ENCODE data around the gene FBXO44. TPM values are rescaled to one million over a fixed set of nuclear protein-coding genes. Genes with fewer than 3 reads are reported as not detected.

The FBXO44 gene
- total RNA-seq, 4 donors from 2014 or later = 11.2 to 43.7 (median 15.0) TPM

GRCh38 chr1:11645670-11646265 lies 8.9 kb upstream of the FBXO44 start:
- peak; percentile 67 to 90 (median 87) for DNase-seq
- Histone ChIP-seq H3K9me3 (no peaks in the 10 kb centered on the region), H3K27ac (no peak overlapping the region), H3K4me3 (no peak overlapping the region), H3K36me3 (no peaks in the 10 kb centered on the region), H3K27me3 (peaks cover 0 to 8% of the 10 kb centered on the region in 2 donors), H3K4me1 (peaks cover 3 to 24% (median 12%) of the 10 kb centered on the region in 4 donors)
- peak; percentile 36 to 75 (median 64) for TF ChIP-seq CTCF (IDR thresholded peaks at IDR 0.05)
- TF ChIP-seq POLR2A (IDR thresholded peaks at IDR 0.05) = no peak

DNA sequence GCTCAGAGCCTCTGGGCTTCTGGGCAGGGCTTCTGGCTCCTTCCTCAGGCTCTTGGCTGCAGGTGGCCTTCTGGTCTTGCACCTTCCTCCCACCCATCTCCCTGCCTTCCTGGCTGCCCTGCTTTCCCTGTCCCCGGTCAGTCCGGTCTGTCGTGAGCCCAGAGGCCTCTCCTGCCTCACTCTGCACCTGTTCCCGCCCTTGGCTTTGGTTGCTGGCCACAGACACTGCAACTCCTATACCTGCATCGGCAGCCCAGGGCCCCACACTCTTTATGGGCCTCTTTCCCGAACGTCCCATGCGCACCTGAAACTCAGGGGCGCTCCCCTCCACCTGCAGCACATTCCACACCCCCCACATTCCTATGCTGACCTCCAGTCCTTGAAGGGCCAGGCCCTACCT lies 8.4 kb upstream of the FBXO44 start:
- Histone ChIP-seq H3K27ac (no peak overlapping the region), H3K36me3 (no peaks in the 10 kb centered on the region), H3K4me3 (no peak overlapping the region), H3K27me3 (peaks cover 0 to 8% of the 10 kb centered on the region in 2 donors), H3K9me3 (no peaks in the 10 kb centered on the region), H3K4me1 (peaks cover 4 to 25% (median 14%) of the 10 kb centered on the region in 4 donors)
- TF ChIP-seq CTCF (IDR thresholded peaks at IDR 0.05) (no peak), POLR2A (IDR thresholded peaks at IDR 0.05) (no peak)
- DNase-seq = no peak

- DNase-seq = no peak
- Histone ChIP-seq H3K36me3 (no peaks in the 10 kb centered on the region), H3K27ac (no peak overlapping the region), H3K9me3 (no peaks in the 10 kb centered on the region), H3K4me1 (peaks cover 4 to 25% (median 14%) of the 10 kb centered on the region in 4 donors), H3K27me3 (peaks cover 0 to 8% of the 10 kb centered on the region in 2 donors), H3K4me3 (no peak overlapping the region)
- TF ChIP-seq CTCF (IDR thresholded peaks at IDR 0.05) (no peak), POLR2A (IDR thresholded peaks at IDR 0.05) (no peak)
These were observed 7.3 kb upstream of the FBXO44 start for GRCh38 chr1:11647333-11647732.

DNA sequence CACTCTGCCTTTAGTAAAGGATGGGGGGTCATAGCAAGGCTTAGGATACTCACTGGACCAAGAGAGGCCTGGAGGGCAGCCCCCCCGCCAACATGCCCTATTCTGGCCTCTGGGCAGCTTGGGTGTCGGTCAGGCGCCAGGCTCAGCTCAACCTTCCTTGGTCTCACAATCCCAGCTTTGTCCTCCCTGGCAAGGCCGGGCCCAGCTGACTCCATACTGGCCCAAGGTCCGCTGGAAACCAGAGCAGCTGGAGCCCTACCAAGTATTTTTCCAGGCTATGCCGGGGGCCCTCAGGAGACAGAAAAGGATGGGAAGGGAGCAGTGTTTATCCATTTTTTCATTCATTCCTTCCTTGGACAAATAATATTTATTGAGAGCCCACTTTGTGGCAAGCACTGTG lies 6.6 kb upstream of the FBXO44 start:
- no peak for TF ChIP-seq CTCF (IDR thresholded peaks at IDR 0.05)
- no peak for TF ChIP-seq POLR2A (IDR thresholded peaks at IDR 0.05)
- Histone ChIP-seq H3K4me3 (no peak overlapping the region), H3K27me3 (peaks cover 0 to 8% of the 10 kb centered on the region in 2 donors), H3K4me1 (peaks cover 4 to 25% (median 14%) of the 10 kb centered on the region in 4 donors), H3K27ac (no peak overlapping the region), H3K36me3 (no peaks in the 10 kb centered on the region), H3K9me3 (no peaks in the 10 kb centered on the region)
- no peak for DNase-seq

GRCh38 chr1:11648732-11649158 lies 5.9 kb upstream of the FBXO44 start:
- H3K27ac ChIP-seq = no peak overlapping the region
- no peaks in the 10 kb centered on the region for H3K36me3 ChIP-seq
- H3K9me3 ChIP-seq = no peaks in the 10 kb centered on the region
- peaks cover 0 to 8% of the 10 kb centered on the region in 2 donors for H3K27me3 ChIP-seq
- peaks cover 4 to 31% (median 14%) of the 10 kb centered on the region in 4 donors for H3K4me1 ChIP-seq
- DNase-seq = peak in 2 of 3 donors; percentile 32 to 69
- peak overlapping the region in 2 of 4 donors; percentile 6 to 31 for H3K4me3 ChIP-seq
- TF ChIP-seq CTCF (IDR thresholded peaks at IDR 0.05) = no peak
- no peak for TF ChIP-seq POLR2A (IDR thresholded peaks at IDR 0.05)
